Nephron (organoid): ENCODE data around the gene TSPAN8.

ENCODE experiments used
- H3K27ac Mint-ChIP-seq, 3 experiments: 2 replicates each; pipeline ENCODE4 v1.8.0; 2020; ENCODE audit warnings: mixed read lengths in 3 of 3, mild to moderate bottlenecking in 2 of 3, moderate library complexity in 1 of 3
- H3K27me3 Mint-ChIP-seq: 2 replicates; pipeline ENCODE4 v1.8.0; 2021; ENCODE audit warnings: low read depth, mild to moderate bottlenecking, moderate library complexity, mixed read lengths
- H3K36me3 Mint-ChIP-seq: 2 replicates; pipeline ENCODE4 v1.8.0; 2020; ENCODE audit warnings: low read depth, mixed read lengths
- H3K4me1 Mint-ChIP-seq: 2 replicates; pipeline ENCODE4 v1.8.0; 2020; ENCODE audit warnings: mixed read lengths
- H3K4me3 Mint-ChIP-seq, 3 experiments: 2 replicates each; pipeline ENCODE4 v1.8.0; 2020; ENCODE audit warnings: mild to moderate bottlenecking in 3 of 3, mixed read lengths in 3 of 3, moderate library complexity in 2 of 3
- H3K9me3 Mint-ChIP-seq: 2 replicates; pipeline ENCODE4 v1.8.0; 2020; ENCODE audit warnings: mixed read lengths
- TF ChIP-seq, protein P1 (sequence below), 3 experiments: fragments of 200-600 bp; sonication (generic); IDR thresholded peaks; one replicate each; pipeline ENCODE4 v1.5.0; 2021; ENCODE audit warnings: antibody characterized with exemption in 3 of 3; ENCODE audit not compliant: unreplicated experiment in 3 of 3

Gene TSPAN8

DNA sequence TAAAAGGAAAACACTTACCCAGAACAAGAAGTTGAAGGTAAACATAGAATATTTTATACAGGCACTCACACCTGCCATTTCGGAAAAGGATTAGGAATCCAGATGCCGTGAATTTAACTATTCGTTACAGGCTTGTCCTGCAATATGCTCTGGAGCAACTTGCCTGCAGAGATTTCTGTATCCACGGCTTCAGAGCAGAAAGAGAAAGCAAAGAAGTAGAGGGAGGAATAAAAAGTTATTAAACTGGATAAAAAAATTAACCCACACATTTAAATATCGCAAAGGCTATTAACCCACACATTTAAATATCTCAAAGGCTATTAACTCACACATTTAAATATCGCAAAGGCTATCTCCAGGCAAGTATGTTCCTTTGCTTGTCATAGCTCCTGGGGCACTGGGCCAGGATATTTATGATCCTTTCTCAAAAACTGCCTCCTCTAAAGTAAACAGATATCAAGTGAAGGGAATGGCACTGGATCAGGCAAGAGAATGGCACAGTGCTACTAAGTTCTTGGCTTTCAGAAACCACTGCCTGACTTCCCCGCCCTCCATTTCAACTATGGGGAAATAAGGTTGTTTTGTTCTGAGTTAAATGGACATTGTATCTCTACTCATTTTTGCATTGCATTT lies at the start of gene TSPAN8:
TSPAN8 (minus strand) TSS at position 399 of the 633 bp plus-strand sequence; CDS start at position 78, 321 bp downstream.
- Mint-ChIP-seq H3K36me3 (no peaks in the 10 kb centered on the region), H3K27ac (peak within 1 kb of the TSS; percentile 24 to 60 (median 48)), H3K9me3 (no peaks in the 10 kb centered on the region), H3K27me3 (no peaks in the 10 kb centered on the region), H3K4me3 (peak within 1 kb of the TSS in 1 of 3 experiments; percentile 22), H3K4me1 (peaks cover 34% of the 10 kb centered on the region)
- TF ChIP-seq, protein P1, sequence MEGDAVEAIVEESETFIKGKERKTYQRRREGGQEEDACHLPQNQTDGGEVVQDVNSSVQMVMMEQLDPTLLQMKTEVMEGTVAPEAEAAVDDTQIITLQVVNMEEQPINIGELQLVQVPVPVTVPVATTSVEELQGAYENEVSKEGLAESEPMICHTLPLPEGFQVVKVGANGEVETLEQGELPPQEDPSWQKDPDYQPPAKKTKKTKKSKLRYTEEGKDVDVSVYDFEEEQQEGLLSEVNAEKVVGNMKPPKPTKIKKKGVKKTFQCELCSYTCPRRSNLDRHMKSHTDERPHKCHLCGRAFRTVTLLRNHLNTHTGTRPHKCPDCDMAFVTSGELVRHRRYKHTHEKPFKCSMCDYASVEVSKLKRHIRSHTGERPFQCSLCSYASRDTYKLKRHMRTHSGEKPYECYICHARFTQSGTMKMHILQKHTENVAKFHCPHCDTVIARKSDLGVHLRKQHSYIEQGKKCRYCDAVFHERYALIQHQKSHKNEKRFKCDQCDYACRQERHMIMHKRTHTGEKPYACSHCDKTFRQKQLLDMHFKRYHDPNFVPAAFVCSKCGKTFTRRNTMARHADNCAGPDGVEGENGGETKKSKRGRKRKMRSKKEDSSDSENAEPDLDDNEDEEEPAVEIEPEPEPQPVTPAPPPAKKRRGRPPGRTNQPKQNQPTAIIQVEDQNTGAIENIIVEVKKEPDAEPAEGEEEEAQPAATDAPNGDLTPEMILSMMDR (IDR thresholded peaks at IDR 0.05; ENCODE audit: unreplicated experiment in 3 of 3), result no peak

DNA sequence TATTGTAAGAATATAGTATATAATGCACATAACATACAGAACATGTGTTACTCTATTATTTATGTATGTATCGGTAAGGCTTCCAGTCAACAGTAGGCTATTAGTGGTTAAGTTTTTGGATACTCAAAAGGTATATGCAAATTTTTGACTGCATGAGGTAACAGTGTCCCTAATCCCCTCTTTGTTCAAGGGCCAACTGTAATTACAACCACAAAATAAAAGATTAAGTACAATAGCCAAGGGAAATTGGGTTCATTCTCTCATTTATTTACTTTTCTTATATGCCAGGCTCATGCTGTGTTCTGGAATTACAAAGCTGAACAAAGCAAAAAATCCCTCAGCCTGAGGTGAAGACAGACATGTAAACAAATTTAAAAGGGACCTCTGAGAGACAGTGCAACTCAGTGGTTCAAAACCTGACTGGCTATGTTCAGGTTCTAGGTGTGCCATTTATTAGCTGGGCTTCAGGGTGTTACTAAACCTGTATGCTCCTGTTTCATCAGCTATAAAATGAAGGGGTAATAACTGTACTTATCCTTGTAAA lies 43.4 kb upstream of the TSPAN8 start:
- H3K9me3 Mint-ChIP-seq, result peaks cover 21% of the 10 kb centered on the region
- TF ChIP-seq, protein P1 (IDR thresholded peaks at IDR 0.05; ENCODE audit: unreplicated experiment in 3 of 3), result no peak
- H3K27ac Mint-ChIP-seq, result no peak overlapping the region
- no peak overlapping the region for H3K4me3 Mint-ChIP-seq
- H3K27me3 Mint-ChIP-seq, result no peaks in the 10 kb centered on the region
- no peaks in the 10 kb centered on the region for H3K36me3 Mint-ChIP-seq
- no peaks in the 10 kb centered on the region for H3K4me1 Mint-ChIP-seq

DNA sequence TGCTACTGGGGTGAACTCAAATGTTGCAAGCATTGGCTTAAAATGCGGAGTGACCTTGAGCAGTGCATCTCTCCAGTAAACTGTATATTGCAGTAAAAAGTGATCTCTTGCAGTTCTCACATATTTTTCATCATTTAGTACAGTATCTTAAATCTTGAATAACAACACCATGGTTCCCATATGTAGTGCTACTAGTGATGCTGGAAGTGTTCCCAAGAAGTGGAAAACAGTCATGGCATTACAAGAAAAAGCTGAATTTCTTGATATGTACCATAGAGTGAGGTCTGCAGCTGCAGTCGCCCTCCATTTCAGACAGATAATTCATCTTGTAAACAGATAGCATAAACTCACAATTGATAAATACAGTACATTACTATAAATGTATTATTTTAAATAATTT lies 42.9 kb upstream of the TSPAN8 start:
- Mint-ChIP-seq H3K9me3 (peaks cover 17% of the 10 kb centered on the region), H3K27me3 (no peaks in the 10 kb centered on the region), H3K4me3 (no peak overlapping the region), H3K36me3 (no peaks in the 10 kb centered on the region), H3K4me1 (no peaks in the 10 kb centered on the region), H3K27ac (no peak overlapping the region)
- TF ChIP-seq, protein P1 (IDR thresholded peaks at IDR 0.05; ENCODE audit: unreplicated experiment in 3 of 3), result no peak

DNA sequence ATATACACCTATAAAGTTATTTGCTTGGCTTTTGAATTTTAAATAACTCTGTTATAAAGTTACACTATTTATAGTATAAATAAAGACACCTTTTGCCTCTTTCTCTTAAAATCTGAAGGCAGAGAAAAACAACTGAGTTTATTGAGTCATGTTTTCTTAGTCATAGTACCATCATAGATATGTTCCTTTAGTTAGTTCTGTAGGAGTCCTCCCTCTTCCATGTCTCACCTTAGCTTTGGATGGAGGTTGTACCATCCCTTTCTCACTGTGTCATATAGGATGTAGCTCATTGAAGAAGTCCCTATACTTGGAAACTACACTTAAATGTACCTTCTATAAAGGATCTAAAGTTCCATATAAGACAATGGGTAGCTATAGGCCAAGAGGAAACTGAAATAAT lies 39.7 kb upstream of the TSPAN8 start:
- no peak overlapping the region for H3K27ac Mint-ChIP-seq
- no peak overlapping the region for H3K4me3 Mint-ChIP-seq
- H3K4me1 Mint-ChIP-seq, result no peaks in the 10 kb centered on the region
- no peaks in the 10 kb centered on the region for H3K9me3 Mint-ChIP-seq
- H3K36me3 Mint-ChIP-seq, result no peaks in the 10 kb centered on the region
- TF ChIP-seq, protein P1 (IDR thresholded peaks at IDR 0.05; ENCODE audit: unreplicated experiment in 3 of 3), result no peak
- H3K27me3 Mint-ChIP-seq, result peaks cover 3% of the 10 kb centered on the region

DNA sequence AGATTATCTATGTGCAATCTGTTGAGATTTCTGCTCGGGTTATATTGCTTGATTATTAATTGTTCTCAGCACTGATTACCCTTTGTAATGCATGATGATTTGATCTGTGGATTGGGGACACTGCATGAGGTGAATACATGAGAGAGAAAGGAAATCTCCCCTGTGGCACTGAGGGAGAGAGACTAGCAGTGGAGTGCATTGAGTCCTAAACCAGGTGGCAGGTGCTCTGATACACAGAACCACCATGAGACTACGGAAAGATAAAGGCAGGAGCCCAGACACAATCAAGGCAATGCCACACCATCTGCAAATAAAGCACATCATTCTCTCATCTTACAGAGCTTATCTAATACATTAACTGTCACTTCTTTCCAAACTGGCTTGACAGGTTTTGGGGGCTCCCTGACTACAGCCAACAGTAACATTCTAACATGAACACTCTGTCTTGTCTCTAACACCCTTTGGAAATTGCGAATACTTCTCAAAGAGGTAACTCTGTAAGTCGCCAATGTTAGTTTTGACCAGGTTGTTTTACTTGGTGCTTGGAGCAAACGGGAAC lies 37.6 kb upstream of the TSPAN8 start:
- H3K27ac Mint-ChIP-seq, result no peak overlapping the region
- H3K9me3 Mint-ChIP-seq, result no peaks in the 10 kb centered on the region
- H3K36me3 Mint-ChIP-seq, result no peaks in the 10 kb centered on the region
- peaks cover 3% of the 10 kb centered on the region for H3K27me3 Mint-ChIP-seq
- H3K4me3 Mint-ChIP-seq, result no peak overlapping the region
- H3K4me1 Mint-ChIP-seq, result no peaks in the 10 kb centered on the region
- TF ChIP-seq, protein P1 (IDR thresholded peaks at IDR 0.05; ENCODE audit: unreplicated experiment in 3 of 3), result no peak

DNA sequence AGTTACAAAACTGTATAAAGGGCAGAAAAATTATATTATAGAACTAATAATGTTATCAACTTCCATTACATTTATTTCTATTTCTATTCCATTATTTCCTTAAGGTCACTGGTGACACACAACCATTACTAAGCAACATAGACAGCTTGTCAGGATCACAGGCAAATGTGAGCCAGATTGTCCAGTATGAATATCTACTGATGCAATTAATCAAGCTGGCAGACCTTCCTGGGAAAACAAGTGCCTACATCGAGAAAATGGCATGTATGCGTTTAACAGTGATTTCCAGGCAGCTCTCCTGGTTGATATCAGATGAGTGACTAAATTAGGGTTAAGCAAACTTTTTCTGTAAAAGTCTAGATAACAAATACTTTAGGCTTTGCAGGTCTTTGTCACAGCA lies 36.9 kb upstream of the TSPAN8 start:
- TF ChIP-seq, protein P1 (IDR thresholded peaks at IDR 0.05; ENCODE audit: unreplicated experiment in 3 of 3), result no peak
- Mint-ChIP-seq H3K9me3 (no peaks in the 10 kb centered on the region), H3K27ac (no peak overlapping the region), H3K4me1 (no peaks in the 10 kb centered on the region), H3K4me3 (no peak overlapping the region), H3K36me3 (no peaks in the 10 kb centered on the region), H3K27me3 (peaks cover 3% of the 10 kb centered on the region)
